Liver (tissue), 9 donors: ENCODE data around the gene EXOSC5. TPM values are rescaled to one million over a fixed set of nuclear protein-coding genes. Genes with fewer than 3 reads are reported as not detected.

Experiments
- DNase-seq: peaks from one replicate; pipeline ENCODE4 v3.0.0-alpha.2; 2017; ENCODE audit warnings: low spot score
- H3K27ac ChIP-seq, 2 donors: one replicate each; pipeline ENCODE4 v1.7.0; 2013; ENCODE audit warnings: inconsistent platforms in 2 of 2, low read length in 2 of 2, control low read depth in 1 of 2, low read depth in 1 of 2, mild to moderate bottlenecking in 1 of 2
- H3K27me3 ChIP-seq, 4 donors: one replicate each; pipeline versions ENCODE4 v1.6.1 to v1.7.0; 2013; ENCODE audit warnings: low read length in 3 of 4, inconsistent platforms in 1 of 4, mild to moderate bottlenecking in 1 of 4, moderate library complexity in 1 of 4; ENCODE audit not compliant: control insufficient read depth in 4 of 4, insufficient read depth in 4 of 4
- H3K36me3 ChIP-seq, 4 donors: one replicate each; pipeline versions ENCODE4 v1.6.1 to v1.7.0; 2013; ENCODE audit warnings: low read length in 3 of 4, mild to moderate bottlenecking in 3 of 4, low read depth in 1 of 4, moderate library complexity in 1 of 4; ENCODE audit not compliant: control insufficient read depth in 4 of 4, insufficient read depth in 3 of 4
- H3K4me1 ChIP-seq, 4 donors: one replicate each; pipeline versions ENCODE4 v1.6.1 to v1.7.0; 2013; ENCODE audit warnings: low read length in 3 of 4, mild to moderate bottlenecking in 3 of 4, moderate library complexity in 1 of 4; ENCODE audit not compliant: control insufficient read depth in 4 of 4, insufficient read depth in 4 of 4
- H3K4me3 ChIP-seq, 3 donors: one replicate each; pipeline versions ENCODE4 v1.6.1 to v1.7.0; 2013; ENCODE audit warnings: low read length in 3 of 3, control low read depth in 1 of 3, low read depth in 1 of 3, mild to moderate bottlenecking in 1 of 3
- H3K9ac ChIP-seq, 2 donors: one replicate each; pipeline ENCODE4 v1.7.0; 2013; ENCODE audit warnings: low read length in 2 of 2, mild to moderate bottlenecking in 2 of 2, moderate library complexity in 2 of 2, control low read depth in 1 of 2, low read depth in 1 of 2
- H3K9me3 ChIP-seq, 4 donors: one replicate each; pipeline versions ENCODE4 v1.6.1 to v1.7.0; 2013; ENCODE audit warnings: low read length in 3 of 4; ENCODE audit not compliant: control insufficient read depth in 4 of 4
- ATF3 ChIP-seq: IDR thresholded peaks from 2 replicates; pipeline ENCODE4 v1.6.1; 2016; ENCODE audit warnings: antibody characterized with exemption
- CTCF ChIP-seq: fragments of 150-350 bp; IDR thresholded peaks from 2 replicates; pipeline ENCODE4 v1.5.1; 2017; ENCODE audit warnings: improper control_type of control experiment, low read depth, low read length; ENCODE audit not compliant: missing input control
- EGR1 ChIP-seq, 2 donors: IDR thresholded peaks; 2 replicates each; pipeline ENCODE4 v1.6.1; 2016 to 2018; ENCODE audit warnings: antibody characterized with exemption in 2 of 2, low read depth in 2 of 2
- FOXA1 ChIP-seq: IDR thresholded peaks from 2 replicates; pipeline ENCODE4 v1.6.1; 2016; ENCODE audit warnings: antibody characterized with exemption
- FOXA2 ChIP-seq: IDR thresholded peaks from 2 replicates; pipeline ENCODE4 v1.6.1; 2016; ENCODE audit warnings: antibody characterized with exemption
- GABPA ChIP-seq, 2 donors: IDR thresholded peaks in 1 of 2; conservative IDR thresholded peaks in 1 of 2; 2 replicates each; pipeline ENCODE4 v1.6.1; 2016; ENCODE audit warnings: antibody characterized with exemption in 2 of 2, mild to moderate bottlenecking in 1 of 2, moderate library complexity in 1 of 2
- HNF4A ChIP-seq, 2 donors: conservative IDR thresholded peaks; 2 replicates each; pipeline ENCODE4 v1.6.1; 2016; ENCODE audit warnings: antibody characterized with exemption in 2 of 2, mild to moderate bottlenecking in 2 of 2
- HNF4G ChIP-seq: IDR thresholded peaks from 2 replicates; pipeline ENCODE4 v1.6.1; 2016; ENCODE audit warnings: antibody characterized with exemption
- JUND ChIP-seq, 2 donors: IDR thresholded peaks; 2 replicates each; pipeline ENCODE4 v1.6.1; 2016; ENCODE audit warnings: antibody characterized with exemption in 2 of 2
- MAX ChIP-seq: IDR thresholded peaks from 2 replicates; pipeline ENCODE4 v1.6.1; 2016; ENCODE audit warnings: antibody characterized with exemption
- NR2F2 ChIP-seq: IDR thresholded peaks from 2 replicates; pipeline ENCODE4 v1.6.1; 2016; ENCODE audit warnings: antibody characterized with exemption
- RAD21 ChIP-seq, 2 donors: IDR thresholded peaks; 2 replicates each; pipeline ENCODE4 v1.6.1; 2016; ENCODE audit warnings: antibody characterized with exemption in 2 of 2, mild to moderate bottlenecking in 2 of 2
- RXRA ChIP-seq, 2 donors: IDR thresholded peaks; 2 replicates each; pipeline ENCODE4 v1.6.1; 2017 to 2018; ENCODE audit warnings: antibody characterized with exemption in 2 of 2, mild to moderate bottlenecking in 1 of 2
- SP1 ChIP-seq: IDR thresholded peaks from 2 replicates; pipeline ENCODE4 v1.6.1; 2018; ENCODE audit warnings: antibody characterized with exemption, mild to moderate bottlenecking
- TAF1 ChIP-seq: conservative IDR thresholded peaks from 2 replicates; pipeline ENCODE4 v1.6.1; 2016; ENCODE audit warnings: antibody characterized with exemption, mild to moderate bottlenecking
- YY1 ChIP-seq: IDR thresholded peaks from 2 replicates; pipeline ENCODE4 v1.6.1; 2016; ENCODE audit warnings: antibody characterized with exemption, mild to moderate bottlenecking
- ZBTB33 ChIP-seq: IDR thresholded peaks from 2 replicates; pipeline ENCODE4 v1.6.1; 2016; ENCODE audit warnings: antibody characterized with exemption
- WGBS: extraction: QIAGEN DNeasy Blood & Tissue Kit; methylation state at CpG from one replicate; pipeline ENCODE4 v1.1.7; 2013; 5-methylcytosine and 5-hydroxymethylcytosine counted together
- polyA plus RNA-seq, 2 donors: library from polyadenylated mRNA; stranded (reverse) in 1 of 2; unstranded in 1 of 2; fragments of 200-250 nt in 1 of 2; fragments of >200 nt in 1 of 2; fragmentation: Nextera tagmentation in 1 of 2; extraction: Ambion mirVana in 1 of 2; gene quantifications; one replicate each; pipeline versions ENCODE4 v1.2.1 to v1.2.3, GENCODE V29; 2013 to 2015
- total RNA-seq, 2 donors: library from RNA; depleted of rRNA; stranded (reverse); fragments of >200 nt; gene quantifications; one replicate each; pipeline ENCODE4 v1.2.3, GENCODE V29; 2014
- TF ChIP-seq, protein P1 (sequence below): IDR thresholded peaks from 2 replicates; pipeline ENCODE4 v1.6.1; 2016; ENCODE audit warnings: antibody characterized with exemption, mild to moderate bottlenecking
- donor health status: healthy.
- donor health status: healthy.
- donor health status: healthy.
- donor health status: healthy.
- donor health status: healthy.

The EXOSC5 gene
- total and polyA plus RNA-seq, 4 donors = 8.3 to 26.7 (median 18.9) TPM

DNA sequence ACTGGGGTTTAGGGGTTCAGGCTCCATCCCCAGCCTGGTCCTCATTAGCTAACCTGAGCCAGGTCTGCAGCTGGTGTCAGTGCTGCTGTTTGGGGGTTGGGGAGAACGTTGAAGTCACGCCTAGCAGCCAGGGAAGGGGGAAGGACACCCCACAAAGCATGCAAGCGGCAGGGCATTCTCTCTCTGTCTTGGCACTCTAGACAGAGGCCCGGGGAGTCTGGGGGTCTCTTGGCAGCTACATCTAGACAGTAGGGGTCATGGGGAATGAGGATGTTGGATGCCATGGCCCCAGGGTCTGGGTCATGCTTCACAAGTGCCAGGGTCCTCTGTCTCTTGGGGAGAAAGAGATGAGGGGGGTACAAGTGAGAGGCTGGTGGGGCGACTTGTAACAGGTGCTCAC lies 48.4 kb upstream of the EXOSC5 start:
- Histone ChIP-seq H3K4me3 (no peak overlapping the region), H3K9ac (no peak overlapping the region), H3K9me3 (no peaks in the 10 kb centered on the region), H3K27ac (no peak overlapping the region), H3K36me3 (no peaks in the 10 kb centered on the region), H3K27me3 (peaks cover 0 to 3% (median 0%) of the 10 kb centered on the region in 4 donors), H3K4me1 (no peaks in the 10 kb centered on the region)
- no peak for TF ChIP-seq EGR1 (IDR thresholded peaks at IDR 0.05; ENCODE audit: low read depth in 2 of 2)
- no peak for TF ChIP-seq RAD21 (IDR thresholded peaks at IDR 0.05)
- TF ChIP-seq ATF3 = no peak
- TF ChIP-seq NR2F2 = no peak
- no peak for TF ChIP-seq TAF1
- no peak for TF ChIP-seq HNF4G
- TF ChIP-seq ZBTB33 = no peak
- no peak for TF ChIP-seq CTCF
- no peak for TF ChIP-seq MAX
- no peak for TF ChIP-seq GABPA (IDR thresholded peaks at IDR 0.05 in 1 of 2, conservative IDR thresholded peaks at IDR 0.05 in 1 of 2)
- TF ChIP-seq SP1 = no peak
- TF ChIP-seq YY1 = no peak
- TF ChIP-seq FOXA2 = no peak
- TF ChIP-seq JUND (IDR thresholded peaks at IDR 0.05) = no peak
- no peak for TF ChIP-seq FOXA1
- no peak for TF ChIP-seq HNF4A (conservative IDR thresholded peaks at IDR 0.05)
- TF ChIP-seq, protein P1, sequence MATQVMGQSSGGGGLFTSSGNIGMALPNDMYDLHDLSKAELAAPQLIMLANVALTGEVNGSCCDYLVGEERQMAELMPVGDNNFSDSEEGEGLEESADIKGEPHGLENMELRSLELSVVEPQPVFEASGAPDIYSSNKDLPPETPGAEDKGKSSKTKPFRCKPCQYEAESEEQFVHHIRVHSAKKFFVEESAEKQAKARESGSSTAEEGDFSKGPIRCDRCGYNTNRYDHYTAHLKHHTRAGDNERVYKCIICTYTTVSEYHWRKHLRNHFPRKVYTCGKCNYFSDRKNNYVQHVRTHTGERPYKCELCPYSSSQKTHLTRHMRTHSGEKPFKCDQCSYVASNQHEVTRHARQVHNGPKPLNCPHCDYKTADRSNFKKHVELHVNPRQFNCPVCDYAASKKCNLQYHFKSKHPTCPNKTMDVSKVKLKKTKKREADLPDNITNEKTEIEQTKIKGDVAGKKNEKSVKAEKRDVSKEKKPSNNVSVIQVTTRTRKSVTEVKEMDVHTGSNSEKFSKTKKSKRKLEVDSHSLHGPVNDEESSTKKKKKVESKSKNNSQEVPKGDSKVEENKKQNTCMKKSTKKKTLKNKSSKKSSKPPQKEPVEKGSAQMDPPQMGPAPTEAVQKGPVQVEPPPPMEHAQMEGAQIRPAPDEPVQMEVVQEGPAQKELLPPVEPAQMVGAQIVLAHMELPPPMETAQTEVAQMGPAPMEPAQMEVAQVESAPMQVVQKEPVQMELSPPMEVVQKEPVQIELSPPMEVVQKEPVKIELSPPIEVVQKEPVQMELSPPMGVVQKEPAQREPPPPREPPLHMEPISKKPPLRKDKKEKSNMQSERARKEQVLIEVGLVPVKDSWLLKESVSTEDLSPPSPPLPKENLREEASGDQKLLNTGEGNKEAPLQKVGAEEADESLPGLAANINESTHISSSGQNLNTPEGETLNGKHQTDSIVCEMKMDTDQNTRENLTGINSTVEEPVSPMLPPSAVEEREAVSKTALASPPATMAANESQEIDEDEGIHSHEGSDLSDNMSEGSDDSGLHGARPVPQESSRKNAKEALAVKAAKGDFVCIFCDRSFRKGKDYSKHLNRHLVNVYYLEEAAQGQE = no peak
- TF ChIP-seq RXRA (IDR thresholded peaks at IDR 0.05) = no peak
- WGBS = 60% methylated on average over 5 of the region's 5 CpGs
- DNase-seq = no peak
